Liver (tissue), 9 donors: ENCODE data around the gene ZNF629. TPM values are rescaled to one million over a fixed set of nuclear protein-coding genes. Genes with fewer than 3 reads are reported as not detected.

ENCODE experiments used
- DNase-seq: peaks from one replicate; pipeline ENCODE4 v3.0.0-alpha.2; 2017; ENCODE audit warnings: low spot score
- H3K27ac ChIP-seq, 2 donors: one replicate each; pipeline ENCODE4 v1.7.0; 2013; ENCODE audit warnings: inconsistent platforms in 2 of 2, low read length in 2 of 2, control low read depth in 1 of 2, low read depth in 1 of 2, mild to moderate bottlenecking in 1 of 2
- H3K27me3 ChIP-seq, 4 donors: one replicate each; pipeline versions ENCODE4 v1.6.1 to v1.7.0; 2013; ENCODE audit warnings: low read length in 3 of 4, inconsistent platforms in 1 of 4, mild to moderate bottlenecking in 1 of 4, moderate library complexity in 1 of 4; ENCODE audit not compliant: control insufficient read depth in 4 of 4, insufficient read depth in 4 of 4
- H3K36me3 ChIP-seq, 4 donors: one replicate each; pipeline versions ENCODE4 v1.6.1 to v1.7.0; 2013; ENCODE audit warnings: low read length in 3 of 4, mild to moderate bottlenecking in 3 of 4, low read depth in 1 of 4, moderate library complexity in 1 of 4; ENCODE audit not compliant: control insufficient read depth in 4 of 4, insufficient read depth in 3 of 4
- H3K4me1 ChIP-seq, 4 donors: one replicate each; pipeline versions ENCODE4 v1.6.1 to v1.7.0; 2013; ENCODE audit warnings: low read length in 3 of 4, mild to moderate bottlenecking in 3 of 4, moderate library complexity in 1 of 4; ENCODE audit not compliant: control insufficient read depth in 4 of 4, insufficient read depth in 4 of 4
- H3K4me3 ChIP-seq, 3 donors: one replicate each; pipeline versions ENCODE4 v1.6.1 to v1.7.0; 2013; ENCODE audit warnings: low read length in 3 of 3, control low read depth in 1 of 3, low read depth in 1 of 3, mild to moderate bottlenecking in 1 of 3
- H3K9ac ChIP-seq, 2 donors: one replicate each; pipeline ENCODE4 v1.7.0; 2013; ENCODE audit warnings: low read length in 2 of 2, mild to moderate bottlenecking in 2 of 2, moderate library complexity in 2 of 2, control low read depth in 1 of 2, low read depth in 1 of 2
- H3K9me3 ChIP-seq, 4 donors: one replicate each; pipeline versions ENCODE4 v1.6.1 to v1.7.0; 2013; ENCODE audit warnings: low read length in 3 of 4; ENCODE audit not compliant: control insufficient read depth in 4 of 4
- EGR1 ChIP-seq, 2 donors: IDR thresholded peaks; 2 replicates each; pipeline ENCODE4 v1.6.1; 2016 to 2018; ENCODE audit warnings: antibody characterized with exemption in 2 of 2, low read depth in 2 of 2
- FOXA1 ChIP-seq: IDR thresholded peaks from 2 replicates; pipeline ENCODE4 v1.6.1; 2016; ENCODE audit warnings: antibody characterized with exemption
- FOXA2 ChIP-seq: IDR thresholded peaks from 2 replicates; pipeline ENCODE4 v1.6.1; 2016; ENCODE audit warnings: antibody characterized with exemption
- GABPA ChIP-seq, 2 donors: IDR thresholded peaks in 1 of 2; conservative IDR thresholded peaks in 1 of 2; 2 replicates each; pipeline ENCODE4 v1.6.1; 2016; ENCODE audit warnings: antibody characterized with exemption in 2 of 2, mild to moderate bottlenecking in 1 of 2, moderate library complexity in 1 of 2
- HNF4A ChIP-seq, 2 donors: conservative IDR thresholded peaks; 2 replicates each; pipeline ENCODE4 v1.6.1; 2016; ENCODE audit warnings: antibody characterized with exemption in 2 of 2, mild to moderate bottlenecking in 2 of 2
- HNF4G ChIP-seq: IDR thresholded peaks from 2 replicates; pipeline ENCODE4 v1.6.1; 2016; ENCODE audit warnings: antibody characterized with exemption
- JUND ChIP-seq, 2 donors: IDR thresholded peaks; 2 replicates each; pipeline ENCODE4 v1.6.1; 2016; ENCODE audit warnings: antibody characterized with exemption in 2 of 2
- MAX ChIP-seq: IDR thresholded peaks from 2 replicates; pipeline ENCODE4 v1.6.1; 2016; ENCODE audit warnings: antibody characterized with exemption
- NR2F2 ChIP-seq: IDR thresholded peaks from 2 replicates; pipeline ENCODE4 v1.6.1; 2016; ENCODE audit warnings: antibody characterized with exemption
- RAD21 ChIP-seq, 2 donors: IDR thresholded peaks; 2 replicates each; pipeline ENCODE4 v1.6.1; 2016; ENCODE audit warnings: antibody characterized with exemption in 2 of 2, mild to moderate bottlenecking in 2 of 2
- SP1 ChIP-seq: IDR thresholded peaks from 2 replicates; pipeline ENCODE4 v1.6.1; 2018; ENCODE audit warnings: antibody characterized with exemption, mild to moderate bottlenecking
- TAF1 ChIP-seq: conservative IDR thresholded peaks from 2 replicates; pipeline ENCODE4 v1.6.1; 2016; ENCODE audit warnings: antibody characterized with exemption, mild to moderate bottlenecking
- YY1 ChIP-seq: IDR thresholded peaks from 2 replicates; pipeline ENCODE4 v1.6.1; 2016; ENCODE audit warnings: antibody characterized with exemption, mild to moderate bottlenecking
- ZBTB33 ChIP-seq: IDR thresholded peaks from 2 replicates; pipeline ENCODE4 v1.6.1; 2016; ENCODE audit warnings: antibody characterized with exemption
- WGBS: extraction: QIAGEN DNeasy Blood & Tissue Kit; methylation state at CpG from one replicate; pipeline ENCODE4 v1.1.7; 2013; 5-methylcytosine and 5-hydroxymethylcytosine counted together
- polyA plus RNA-seq, 2 donors: library from polyadenylated mRNA; stranded (reverse) in 1 of 2; unstranded in 1 of 2; fragments of 200-250 nt in 1 of 2; fragments of >200 nt in 1 of 2; fragmentation: Nextera tagmentation in 1 of 2; extraction: Ambion mirVana in 1 of 2; gene quantifications; one replicate each; pipeline versions ENCODE4 v1.2.1 to v1.2.3, GENCODE V29; 2013 to 2015
- total RNA-seq, 2 donors: library from RNA; depleted of rRNA; stranded (reverse); fragments of >200 nt; gene quantifications; one replicate each; pipeline ENCODE4 v1.2.3, GENCODE V29; 2014
- TF ChIP-seq, protein P1 (sequence below): IDR thresholded peaks from 2 replicates; pipeline ENCODE4 v1.6.1; 2016; ENCODE audit warnings: antibody characterized with exemption, mild to moderate bottlenecking
- TF ChIP-seq, protein P2 (sequence below): fragments of 150-350 bp; IDR thresholded peaks from 2 replicates; pipeline ENCODE4 v1.5.1; 2017; ENCODE audit warnings: improper control_type of control experiment, low read depth, low read length; ENCODE audit not compliant: missing input control
- donor health status: healthy.
- donor health status: healthy.
- donor health status: healthy.
- donor health status: healthy.
- donor health status: healthy.

The ZNF629 gene
- total and polyA plus RNA-seq, 4 donors: 0.86 to 4.2 (median 3.4) TPM

GRCh38 chr16:30785126-30786106 is 1.6 kb downstream of the ZNF629 start:
- no peaks in the 10 kb centered on the region for H3K9me3 ChIP-seq
- H3K27ac ChIP-seq: no peak overlapping the region
- no peaks in the 10 kb centered on the region for H3K27me3 ChIP-seq
- WGBS: 81% methylated on average over 7 of the region's 7 CpGs
- no peak overlapping the region for H3K9ac ChIP-seq
- no peak for TF ChIP-seq SP1
- TF ChIP-seq TAF1: no peak
- no peak for TF ChIP-seq MAX
- TF ChIP-seq RAD21 (IDR thresholded peaks at IDR 0.05): no peak
- TF ChIP-seq JUND (IDR thresholded peaks at IDR 0.05): no peak
- TF ChIP-seq NR2F2: no peak
- no peak for TF ChIP-seq YY1
- no peak for TF ChIP-seq FOXA2
- no peak for TF ChIP-seq GABPA (IDR thresholded peaks at IDR 0.05 in 1 of 2, conservative IDR thresholded peaks at IDR 0.05 in 1 of 2)
- TF ChIP-seq EGR1 (IDR thresholded peaks at IDR 0.05; ENCODE audit: low read depth in 2 of 2): no peak
- H3K4me3 ChIP-seq: peak overlapping the region in 1 of 3 donors; percentile 98
- no peak for DNase-seq
- H3K36me3 ChIP-seq: peaks cover 0 to 17% (median 4%) of the 10 kb centered on the region in 4 donors
- H3K4me1 ChIP-seq: peaks cover 5 to 20% (median 11%) of the 10 kb centered on the region in 4 donors

DNA sequence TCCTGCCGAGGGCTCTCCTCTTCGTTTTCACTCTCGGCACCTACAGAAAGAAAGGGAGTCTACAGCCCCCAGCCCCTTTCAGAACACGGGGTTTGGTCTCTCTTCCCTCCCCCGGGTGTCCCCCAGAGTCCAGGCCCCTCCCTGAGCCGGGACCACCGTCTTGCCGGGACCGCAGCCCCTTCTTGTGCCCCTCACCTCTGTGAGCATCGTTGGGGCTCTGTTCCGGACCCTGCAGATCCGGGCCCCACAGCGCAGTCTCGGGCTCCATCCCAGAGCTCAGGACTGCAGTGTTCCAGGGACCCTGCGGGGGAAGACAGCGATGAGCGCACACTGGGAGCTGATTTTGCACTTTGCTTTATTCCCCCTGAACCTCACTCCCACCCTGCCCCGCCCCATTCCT is 2.8 kb downstream of the ZNF629 start:
- Histone ChIP-seq H3K4me3 (no peak overlapping the region), H3K4me1 (peaks cover 5 to 20% (median 11%) of the 10 kb centered on the region in 4 donors), H3K36me3 (peaks cover 0 to 17% (median 4%) of the 10 kb centered on the region in 4 donors), H3K9ac (no peak overlapping the region), H3K27ac (no peak overlapping the region), H3K27me3 (no peaks in the 10 kb centered on the region), H3K9me3 (no peaks in the 10 kb centered on the region)
- TF ChIP-seq TAF1: no peak
- no peak for TF ChIP-seq HNF4A (conservative IDR thresholded peaks at IDR 0.05)
- TF ChIP-seq NR2F2: no peak
- no peak for TF ChIP-seq FOXA1
- no peak for TF ChIP-seq YY1
- TF ChIP-seq MAX: no peak
- no peak for TF ChIP-seq HNF4G
- no peak for TF ChIP-seq GABPA (IDR thresholded peaks at IDR 0.05 in 1 of 2, conservative IDR thresholded peaks at IDR 0.05 in 1 of 2)
- TF ChIP-seq FOXA2: no peak
- TF ChIP-seq ZBTB33: no peak
- TF ChIP-seq, protein P1, sequence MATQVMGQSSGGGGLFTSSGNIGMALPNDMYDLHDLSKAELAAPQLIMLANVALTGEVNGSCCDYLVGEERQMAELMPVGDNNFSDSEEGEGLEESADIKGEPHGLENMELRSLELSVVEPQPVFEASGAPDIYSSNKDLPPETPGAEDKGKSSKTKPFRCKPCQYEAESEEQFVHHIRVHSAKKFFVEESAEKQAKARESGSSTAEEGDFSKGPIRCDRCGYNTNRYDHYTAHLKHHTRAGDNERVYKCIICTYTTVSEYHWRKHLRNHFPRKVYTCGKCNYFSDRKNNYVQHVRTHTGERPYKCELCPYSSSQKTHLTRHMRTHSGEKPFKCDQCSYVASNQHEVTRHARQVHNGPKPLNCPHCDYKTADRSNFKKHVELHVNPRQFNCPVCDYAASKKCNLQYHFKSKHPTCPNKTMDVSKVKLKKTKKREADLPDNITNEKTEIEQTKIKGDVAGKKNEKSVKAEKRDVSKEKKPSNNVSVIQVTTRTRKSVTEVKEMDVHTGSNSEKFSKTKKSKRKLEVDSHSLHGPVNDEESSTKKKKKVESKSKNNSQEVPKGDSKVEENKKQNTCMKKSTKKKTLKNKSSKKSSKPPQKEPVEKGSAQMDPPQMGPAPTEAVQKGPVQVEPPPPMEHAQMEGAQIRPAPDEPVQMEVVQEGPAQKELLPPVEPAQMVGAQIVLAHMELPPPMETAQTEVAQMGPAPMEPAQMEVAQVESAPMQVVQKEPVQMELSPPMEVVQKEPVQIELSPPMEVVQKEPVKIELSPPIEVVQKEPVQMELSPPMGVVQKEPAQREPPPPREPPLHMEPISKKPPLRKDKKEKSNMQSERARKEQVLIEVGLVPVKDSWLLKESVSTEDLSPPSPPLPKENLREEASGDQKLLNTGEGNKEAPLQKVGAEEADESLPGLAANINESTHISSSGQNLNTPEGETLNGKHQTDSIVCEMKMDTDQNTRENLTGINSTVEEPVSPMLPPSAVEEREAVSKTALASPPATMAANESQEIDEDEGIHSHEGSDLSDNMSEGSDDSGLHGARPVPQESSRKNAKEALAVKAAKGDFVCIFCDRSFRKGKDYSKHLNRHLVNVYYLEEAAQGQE: no peak
- TF ChIP-seq RAD21 (IDR thresholded peaks at IDR 0.05): no peak
- TF ChIP-seq EGR1 (IDR thresholded peaks at IDR 0.05; ENCODE audit: low read depth in 2 of 2): no peak
- TF ChIP-seq, protein P2, sequence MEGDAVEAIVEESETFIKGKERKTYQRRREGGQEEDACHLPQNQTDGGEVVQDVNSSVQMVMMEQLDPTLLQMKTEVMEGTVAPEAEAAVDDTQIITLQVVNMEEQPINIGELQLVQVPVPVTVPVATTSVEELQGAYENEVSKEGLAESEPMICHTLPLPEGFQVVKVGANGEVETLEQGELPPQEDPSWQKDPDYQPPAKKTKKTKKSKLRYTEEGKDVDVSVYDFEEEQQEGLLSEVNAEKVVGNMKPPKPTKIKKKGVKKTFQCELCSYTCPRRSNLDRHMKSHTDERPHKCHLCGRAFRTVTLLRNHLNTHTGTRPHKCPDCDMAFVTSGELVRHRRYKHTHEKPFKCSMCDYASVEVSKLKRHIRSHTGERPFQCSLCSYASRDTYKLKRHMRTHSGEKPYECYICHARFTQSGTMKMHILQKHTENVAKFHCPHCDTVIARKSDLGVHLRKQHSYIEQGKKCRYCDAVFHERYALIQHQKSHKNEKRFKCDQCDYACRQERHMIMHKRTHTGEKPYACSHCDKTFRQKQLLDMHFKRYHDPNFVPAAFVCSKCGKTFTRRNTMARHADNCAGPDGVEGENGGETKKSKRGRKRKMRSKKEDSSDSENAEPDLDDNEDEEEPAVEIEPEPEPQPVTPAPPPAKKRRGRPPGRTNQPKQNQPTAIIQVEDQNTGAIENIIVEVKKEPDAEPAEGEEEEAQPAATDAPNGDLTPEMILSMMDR: no peak
- 93% methylated on average over 18 of the region's 18 CpGs for WGBS
- DNase-seq: no peak
